SK-N-SH treated with all-trans-retinoic acid at 6 μM for 48 hours (cell line): Measurements from ENCODE around the gene STAG1.
A peak's percentile ranks its signal among the peaks of the same experiment; 100 is the strongest.

Experiments
- BACH2 ChIP-seq: fragments of 250-450 bp; sonication (Bioruptor Pico); IDR thresholded peaks from 2 replicates; pipeline ENCODE4 v1.9.0; 2021; ENCODE audit warnings: mild to moderate bottlenecking, borderline replicate concordance
- CSRNP3 ChIP-seq: fragments of 250-450 bp; sonication (Bioruptor Pico); IDR thresholded peaks from 2 replicates; pipeline ENCODE4 v1.5.1; 2021; ENCODE audit warnings: mild to moderate bottlenecking, moderate library complexity
- ESRRG ChIP-seq: fragments of 250-450 bp; sonication (Bioruptor Pico); IDR thresholded peaks from 2 replicates; pipeline ENCODE4 v1.6.1; 2021; ENCODE audit warnings: mild to moderate bottlenecking
- ISL1 ChIP-seq: fragments of 250-450 bp; sonication (Bioruptor Pico); IDR thresholded peaks from 2 replicates; pipeline ENCODE4 v2.1.2; 2022; ENCODE audit warnings: mild to moderate bottlenecking, moderate library complexity
- PATZ1 ChIP-seq: fragments of 250-450 bp; sonication (Bioruptor Pico); IDR thresholded peaks from 2 replicates; pipeline ENCODE4 v1.8.0; 2020; ENCODE audit warnings: mild to moderate bottlenecking, moderate library complexity, borderline replicate concordance
- PPARA ChIP-seq: fragments of 250-450 bp; sonication (Bioruptor Pico); IDR thresholded peaks from 2 replicates; pipeline ENCODE4 v1.5.0; 2020; ENCODE audit warnings: mild to moderate bottlenecking, borderline replicate concordance
- TCF4 ChIP-seq: fragments of 250-450 bp; sonication (Bioruptor Pico); IDR thresholded peaks from 2 replicates; pipeline ENCODE4 v1.8.0; 2021; ENCODE audit warnings: mild to moderate bottlenecking, moderate library complexity, borderline replicate concordance
- ZC3H10 ChIP-seq: fragments of 250-450 bp; sonication (Bioruptor Pico); IDR thresholded peaks from 2 replicates; pipeline ENCODE4 v1.5.1; 2021; ENCODE audit warnings: mild to moderate bottlenecking, moderate library complexity
- ZFP3 ChIP-seq: fragments of 250-450 bp; sonication (Bioruptor Pico); IDR thresholded peaks from 2 replicates; pipeline ENCODE4 v1.5.0; 2020; ENCODE audit warnings: mild to moderate bottlenecking, moderate library complexity
- ZFP30 ChIP-seq: fragments of 450-650 bp; formaldehyde crosslinking; IDR thresholded peaks from 2 replicates; pipeline ENCODE4 v1.5.0; 2022; ENCODE audit warnings: mild to moderate bottlenecking, moderate library complexity
- ZNF70 ChIP-seq: fragments of 450-650 bp; formaldehyde crosslinking; IDR thresholded peaks from 2 replicates; pipeline ENCODE4 v1.5.0; 2020; ENCODE audit warnings: mild to moderate bottlenecking, moderate library complexity
- TF ChIP-seq, protein P1 (sequence below): fragments of 250-450 bp; sonication (Bioruptor Pico); IDR thresholded peaks from 2 replicates; pipeline ENCODE4 v1.5.1; 2020; ENCODE audit warnings: low read depth, mild to moderate bottlenecking, moderate library complexity

- TF ChIP-seq ZFP3 (CRISPR knock-in tag) (no peak), TCF4 (CRISPR knock-in tag) (no peak), ESRRG (CRISPR knock-in tag) (no peak), PATZ1 (no peak), CSRNP3 (no peak), ISL1 (CRISPR knock-in tag) (peak; percentile 39; the same call in 1 of the 2 replicates), ZFP30 (CRISPR knock-in tag) (no peak), ZC3H10 (CRISPR knock-in tag) (no peak), BACH2 (CRISPR knock-in tag) (no peak), PPARA (no peak), ZNF70 (no peak)
- TF ChIP-seq, protein P1, sequence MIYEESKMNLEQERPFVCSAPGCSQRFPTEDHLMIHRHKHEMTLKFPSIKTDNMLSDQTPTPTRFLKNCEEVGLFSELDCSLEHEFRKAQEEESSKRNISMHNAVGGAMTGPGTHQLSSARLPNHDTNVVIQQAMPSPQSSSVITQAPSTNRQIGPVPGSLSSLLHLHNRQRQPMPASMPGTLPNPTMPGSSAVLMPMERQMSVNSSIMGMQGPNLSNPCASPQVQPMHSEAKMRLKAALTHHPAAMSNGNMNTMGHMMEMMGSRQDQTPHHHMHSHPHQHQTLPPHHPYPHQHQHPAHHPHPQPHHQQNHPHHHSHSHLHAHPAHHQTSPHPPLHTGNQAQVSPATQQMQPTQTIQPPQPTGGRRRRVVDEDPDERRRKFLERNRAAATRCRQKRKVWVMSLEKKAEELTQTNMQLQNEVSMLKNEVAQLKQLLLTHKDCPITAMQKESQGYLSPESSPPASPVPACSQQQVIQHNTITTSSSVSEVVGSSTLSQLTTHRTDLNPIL = no peak
These were observed 23.7 kb downstream of the STAG1 start for GRCh38 chr3:136728473-136728872.
